IMR-90 (cell line): ENCODE measurements around the gene YBEY. TPM values are rescaled to one million over a fixed set of nuclear protein-coding genes. Genes with fewer than 3 reads are reported as not detected.

Experiments used
- ATAC-seq: fragments of 200-7000 bp; cut with Tn5 transposase; 2 replicates; pipeline ENCODE4 v1.9.1; 2020; ENCODE audit warnings: low read depth, mild to moderate bottlenecking, moderate library complexity
- BruUV-seq: library from RNA; stranded (reverse); fragments of 400-500 nt; replicated peaks from 2 replicates; lab custom pipeline; 2021; lab: Mats Ljungman, UMichigan
- CTCF ChIA-PET: fragments of 300-600 bp; formaldehyde crosslinking; extraction: SDS; loops from one replicate; lab custom pipeline; 2021; ENCODE audit warnings: antibody characterized with exemption; lab: Yijun Ruan, JAX
- POLR2A ChIA-PET: fragments of 300-600 bp; sonication (Branson Sonifier 250); formaldehyde crosslinking; loops from one replicate; lab custom pipeline; 2022; ENCODE audit warnings: antibody characterized with exemption; ENCODE audit not compliant: unreplicated experiment; lab: Charles Lee
- DNase-seq: peaks from one replicate; pipeline ENCODE4 v3.0.0; 2013
- H2AFZ ChIP-seq: replicated peaks from 2 replicates; pipeline ENCODE3; 2013; ENCODE audit warnings: low read length, mild to moderate bottlenecking; ENCODE audit not compliant: poor library complexity
- H2AK5ac ChIP-seq: 2 replicates; pipeline ENCODE4 v1.6.1; 2013; ENCODE audit warnings: low read depth, low read length, inconsistent platforms
- H2AK9ac ChIP-seq: replicated peaks from 2 replicates; pipeline ENCODE3; 2013; ENCODE audit warnings: mild to moderate bottlenecking, low read depth, low read length, moderate library complexity; ENCODE audit not compliant: poor library complexity
- H2BK120ac ChIP-seq: 2 replicates; pipeline ENCODE4 v1.6.1; 2013; ENCODE audit warnings: low read depth, low read length, inconsistent platforms
- H2BK15ac ChIP-seq: 3 replicates; pipeline ENCODE4 v1.6.1; 2013; ENCODE audit warnings: low read depth, low read length, inconsistent platforms
- H2BK20ac ChIP-seq: 2 replicates; pipeline ENCODE4 v1.6.1; 2013; ENCODE audit warnings: low read depth, mild to moderate bottlenecking, inconsistent platforms, low read length, moderate library complexity
- H2BK5ac ChIP-seq: 2 replicates; pipeline ENCODE4 v1.6.1; 2013; ENCODE audit warnings: mild to moderate bottlenecking, low read depth, low read length, inconsistent platforms; ENCODE audit not compliant: poor library complexity, severe bottlenecking
- H3K14ac ChIP-seq: replicated peaks from 2 replicates; pipeline ENCODE4 v1.6.1; 2013; ENCODE audit warnings: low read depth, low read length, inconsistent platforms
- H3K18ac ChIP-seq: 2 replicates; pipeline ENCODE4 v1.6.1; 2013; ENCODE audit warnings: low read depth, low read length, control low read depth
- H3K23ac ChIP-seq: 2 replicates; pipeline ENCODE4 v1.6.1; 2013; ENCODE audit warnings: low read depth, low read length, inconsistent platforms
- H3K27ac ChIP-seq: 2 replicates; pipeline ENCODE4 v1.5.1; 2013; ENCODE audit warnings: mild to moderate bottlenecking, control low read depth, low read length; ENCODE audit not compliant: insufficient read depth
- H3K27me3 ChIP-seq: 2 replicates; pipeline ENCODE4 v1.6.1; 2013; ENCODE audit warnings: low read length; ENCODE audit not compliant: control insufficient read depth, insufficient read depth
- H3K36me3 ChIP-seq: 2 replicates; pipeline ENCODE4 v1.6.1; 2013; ENCODE audit warnings: low read length, mixed read lengths; ENCODE audit not compliant: control insufficient read depth, insufficient read depth
- H3K4ac ChIP-seq: 2 replicates; pipeline ENCODE4 v1.6.1; 2013; ENCODE audit warnings: low read depth, low read length, inconsistent platforms
- H3K4me1 ChIP-seq: 2 replicates; pipeline ENCODE4 v1.6.1; 2013; ENCODE audit warnings: low read length, mixed read lengths; ENCODE audit not compliant: control insufficient read depth, insufficient read depth
- H3K4me2 ChIP-seq: 2 replicates; pipeline ENCODE4 v1.6.1; 2013; ENCODE audit warnings: low read depth, mild to moderate bottlenecking, control low read depth, low read length, moderate library complexity
- H3K4me3 ChIP-seq: 2 replicates; pipeline ENCODE4 v1.5.1; 2013; ENCODE audit warnings: low read depth, mild to moderate bottlenecking, control low read depth, low read length, moderate library complexity; ENCODE audit not compliant: insufficient read depth
- H3K56ac ChIP-seq: 2 replicates; pipeline ENCODE4 v1.6.1; 2013; ENCODE audit warnings: low read length, inconsistent platforms; ENCODE audit not compliant: insufficient read depth; ENCODE audit errors: extremely low read depth
- H3K79me1 ChIP-seq, 2 experiments: 2 replicates each; pipeline ENCODE4 v1.6.1; 2013; ENCODE audit warnings: low read length in 2 of 2, inconsistent platforms in 1 of 2, low read depth in 1 of 2
- H3K9ac ChIP-seq: 2 replicates; pipeline ENCODE4 v1.6.1; 2013; ENCODE audit warnings: low read depth, low read length, control low read depth
- H3K9me1 ChIP-seq: 2 replicates; pipeline ENCODE4 v1.6.1; 2013; ENCODE audit warnings: low read length, inconsistent platforms; ENCODE audit not compliant: insufficient read depth
- H3K9me3 ChIP-seq: 2 replicates; pipeline ENCODE4 v1.6.1; 2013; ENCODE audit warnings: low read length; ENCODE audit not compliant: control insufficient read depth, insufficient read depth
- H4K20me1 ChIP-seq: 2 replicates; pipeline ENCODE4 v1.6.1; 2013; ENCODE audit warnings: low read length, inconsistent platforms; ENCODE audit not compliant: insufficient read depth
- H4K5ac ChIP-seq: 2 replicates; pipeline ENCODE4 v1.6.1; 2013; ENCODE audit warnings: mild to moderate bottlenecking, low read depth, low read length, control low read depth
- H4K8ac ChIP-seq, 2 experiments: 2 replicates each; pipeline ENCODE4 v1.6.1; 2013; ENCODE audit warnings: low read depth in 2 of 2, low read length in 2 of 2, control low read depth in 1 of 2, inconsistent platforms in 1 of 2
- H4K91ac ChIP-seq: 2 replicates; pipeline ENCODE4 v1.6.1; 2013; ENCODE audit warnings: low read depth, low read length, inconsistent platforms; ENCODE audit not compliant: insufficient read depth
- FOS ChIP-seq: fragments of 150-350 bp; IDR thresholded peaks from 2 replicates; pipeline ENCODE4 v1.6.1; 2016; ENCODE audit warnings: low read depth, low read length
- NFE2L2 ChIP-seq: fragments of 150-350 bp; IDR thresholded peaks from 2 replicates; pipeline ENCODE4 v1.6.1; 2016; ENCODE audit warnings: low read depth, mild to moderate bottlenecking, low read length
- POLR2A ChIP-seq: IDR thresholded peaks from 2 replicates; pipeline ENCODE4 v1.6.1; 2012; ENCODE audit warnings: mild to moderate bottlenecking, low read depth, low read length
- SMC3 ChIP-seq: fragments of 150-350 bp; IDR thresholded peaks from 2 replicates; pipeline ENCODE4 v1.6.1; 2016; ENCODE audit warnings: low read depth, mild to moderate bottlenecking, antibody characterized with exemption, low read length, moderate library complexity
- WGBS, 2 experiments: methylation state at CpG; one replicate each; pipeline versions ENCODE4 v1.1.5 to v1.1.7; 2013; ENCODE audit warnings: missing lambda C conversion rate in 2 of 2; ENCODE audit not compliant: insufficient read length in 1 of 2; ENCODE audit errors: extremely low coverage in 2 of 2; 5-methylcytosine and 5-hydroxymethylcytosine counted together
- dilution Hi-C: fragments of 300-500 bp; cut with HindIII; formaldehyde crosslinking; loops from one replicate; pipeline ENCODE4 v1.14.3; 2018; ENCODE audit warnings: low sequenced_read_pairs; ENCODE audit not compliant: unreplicated experiment
- in situ Hi-C: fragments of 300-500 bp; cut with MboI; formaldehyde crosslinking; loops from 3 replicates; pipeline ENCODE4 v1.14.3; 2019; ENCODE audit warnings: low sequenced_read_pairs, inconsistent platforms, mixed read lengths
- intact Hi-C: fragments of 100-400 bp; cut with micrococcal nuclease; formaldehyde crosslinking; loops from 2 replicates; pipeline ENCODE4 v1.10.0; 2022
- polyA plus RNA-seq, 3 experiments: library from polyadenylated mRNA; depleted of rRNA; stranded (reverse); fragments of >200 nt; gene quantifications; 2 replicates each; pipeline ENCODE4 v1.2.3, GENCODE V29; 2012; ENCODE audit warnings: low replicate concordance in 1 of 3
- total RNA-seq: library from RNA; depleted of rRNA; stranded (reverse); fragments of >200 nt; gene quantifications from 2 replicates; pipeline ENCODE4 v1.2.3, GENCODE V29; 2012
- TF ChIP-seq, protein P1 (sequence below): conservative IDR thresholded peaks from 2 replicates; pipeline ENCODE4 v1.5.1; 2012; ENCODE audit warnings: mild to moderate bottlenecking, low read depth, low read length, improper control_type of control experiment
- TF ChIP-seq, protein P2 (sequence below): fragments of 150-350 bp; IDR thresholded peaks from 2 replicates; pipeline ENCODE4 v1.6.1; 2017; ENCODE audit warnings: mild to moderate bottlenecking, antibody characterized with exemption, low read length, low read depth

Gene YBEY
- total and polyA plus RNA-seq, 2 of the 4 experiments (the other 2 are of a cell fraction): 5.9 to 26.2 TPM

DNA sequence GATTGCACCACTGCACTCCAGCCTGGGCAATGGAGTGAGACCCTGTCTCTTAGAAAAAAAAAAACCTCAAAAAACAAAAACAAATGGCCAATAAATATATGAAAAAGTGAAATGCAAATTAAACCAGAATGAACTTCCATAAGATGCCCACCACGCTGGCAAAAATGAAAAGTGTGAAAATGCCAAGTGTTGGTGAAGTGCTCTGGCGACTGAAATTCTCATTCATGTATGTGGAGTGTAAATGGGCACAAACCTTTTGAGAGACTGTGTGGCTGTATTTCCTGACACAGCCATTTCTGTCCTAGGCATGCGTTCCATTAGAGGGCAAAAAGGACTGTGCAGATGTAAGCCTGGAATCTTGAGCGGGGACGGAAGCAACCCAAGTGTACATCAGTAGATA, 18.3 kb downstream of the YBEY start:
- no peak overlapping the region for H2BK20ac ChIP-seq
- ChIA-PET CTCF (no interaction called here), POLR2A (no interaction called here)
- intact Hi-C loops: no loop called here
- H3K4me2 ChIP-seq: no peak overlapping the region
- H3K9ac ChIP-seq: no peak overlapping the region
- H3K4me3 ChIP-seq: no peak overlapping the region
- ATAC-seq: no peak
- H3K18ac ChIP-seq: no peak overlapping the region
- WGBS, 2 experiments: 95% methylated on average over 4 of the region's 5 CpGs; no CpG with 5 or more reads in 1 of the 2 experiments
- H4K20me1 ChIP-seq: no peaks in the 10 kb centered on the region; the same call in 1 of the 2 replicates
- no peak overlapping the region for H4K8ac ChIP-seq
- H3K27ac ChIP-seq: no peak overlapping the region
- peaks cover 12% of the 10 kb centered on the region for H3K36me3 ChIP-seq
- H2BK120ac ChIP-seq: no peak overlapping the region
- no peaks in the 10 kb centered on the region for H3K27me3 ChIP-seq
- dilution Hi-C loops: no loop called here
- H2AK9ac ChIP-seq: no peak overlapping the region
- no peak overlapping the region for H2AK5ac ChIP-seq
- H3K9me1 ChIP-seq: no peaks in the 10 kb centered on the region; the same call in 1 of the 2 replicates
- H3K4ac ChIP-seq: no peak overlapping the region
- no peak overlapping the region for H2AFZ ChIP-seq
- no TSS peak for BruUV-seq
- no peak for TF ChIP-seq FOS
- TF ChIP-seq, protein P1, sequence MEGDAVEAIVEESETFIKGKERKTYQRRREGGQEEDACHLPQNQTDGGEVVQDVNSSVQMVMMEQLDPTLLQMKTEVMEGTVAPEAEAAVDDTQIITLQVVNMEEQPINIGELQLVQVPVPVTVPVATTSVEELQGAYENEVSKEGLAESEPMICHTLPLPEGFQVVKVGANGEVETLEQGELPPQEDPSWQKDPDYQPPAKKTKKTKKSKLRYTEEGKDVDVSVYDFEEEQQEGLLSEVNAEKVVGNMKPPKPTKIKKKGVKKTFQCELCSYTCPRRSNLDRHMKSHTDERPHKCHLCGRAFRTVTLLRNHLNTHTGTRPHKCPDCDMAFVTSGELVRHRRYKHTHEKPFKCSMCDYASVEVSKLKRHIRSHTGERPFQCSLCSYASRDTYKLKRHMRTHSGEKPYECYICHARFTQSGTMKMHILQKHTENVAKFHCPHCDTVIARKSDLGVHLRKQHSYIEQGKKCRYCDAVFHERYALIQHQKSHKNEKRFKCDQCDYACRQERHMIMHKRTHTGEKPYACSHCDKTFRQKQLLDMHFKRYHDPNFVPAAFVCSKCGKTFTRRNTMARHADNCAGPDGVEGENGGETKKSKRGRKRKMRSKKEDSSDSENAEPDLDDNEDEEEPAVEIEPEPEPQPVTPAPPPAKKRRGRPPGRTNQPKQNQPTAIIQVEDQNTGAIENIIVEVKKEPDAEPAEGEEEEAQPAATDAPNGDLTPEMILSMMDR: no peak
- TF ChIP-seq NFE2L2: no peak
- TF ChIP-seq, protein P2, sequence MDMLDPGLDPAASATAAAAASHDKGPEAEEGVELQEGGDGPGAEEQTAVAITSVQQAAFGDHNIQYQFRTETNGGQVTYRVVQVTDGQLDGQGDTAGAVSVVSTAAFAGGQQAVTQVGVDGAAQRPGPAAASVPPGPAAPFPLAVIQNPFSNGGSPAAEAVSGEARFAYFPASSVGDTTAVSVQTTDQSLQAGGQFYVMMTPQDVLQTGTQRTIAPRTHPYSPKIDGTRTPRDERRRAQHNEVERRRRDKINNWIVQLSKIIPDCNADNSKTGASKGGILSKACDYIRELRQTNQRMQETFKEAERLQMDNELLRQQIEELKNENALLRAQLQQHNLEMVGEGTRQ: no peak
- no peak for TF ChIP-seq SMC3
- no peak for TF ChIP-seq POLR2A
- H2BK15ac ChIP-seq: no peak overlapping the region
- H4K5ac ChIP-seq: no peak overlapping the region
- no peaks in the 10 kb centered on the region for H3K9me3 ChIP-seq
- H3K23ac ChIP-seq: no peak overlapping the region
- in situ Hi-C loops: no loop called here
- no peak for DNase-seq
- no peak overlapping the region for H4K91ac ChIP-seq
- H3K79me1 ChIP-seq: peaks cover 5 to 9% of the 10 kb centered on the region in 2 experiments; a peak in 3 of 4 replicates
- H3K56ac ChIP-seq: no peak overlapping the region
- H2BK5ac ChIP-seq: no peak overlapping the region
- H3K4me1 ChIP-seq: no peaks in the 10 kb centered on the region
- H3K14ac ChIP-seq: no peak overlapping the region
